Peyer's patch (tissue), 4 donors: Measurements from ENCODE around the gene KRT80. TPM values are rescaled to one million over a fixed set of nuclear protein-coding genes. Genes with fewer than 3 reads are reported as not detected.

Source experiments
- DNase-seq, 3 donors: peaks; one replicate each; pipeline ENCODE4 v3.0.0-alpha.2; 2017 to 2019
- H3K27ac ChIP-seq, 4 donors: fragments of 200-600 bp; sonication (generic); one replicate each; pipeline ENCODE4 v1.5.1; 2016 to 2019
- H3K27me3 ChIP-seq, 2 donors: fragments of 200-600 bp; sonication (generic); one replicate each; pipeline ENCODE4 v1.5.1; 2019
- H3K36me3 ChIP-seq, 3 donors: fragments of 200-600 bp; sonication (generic); one replicate each; pipeline ENCODE4 v1.5.1; 2016 to 2019
- H3K4me1 ChIP-seq, 4 donors: fragments of 200-600 bp; sonication (generic); one replicate each; pipeline ENCODE4 v1.5.1; 2016 to 2019
- H3K4me3 ChIP-seq, 4 donors: fragments of 200-600 bp; sonication (generic); 1 replicate in 3 of 4; 2 replicates in 1 of 4; pipeline ENCODE4 v1.5.1; 2016 to 2019; ENCODE audit warnings: mild to moderate bottlenecking in 1 of 4
- H3K9me3 ChIP-seq, 4 donors: fragments of 200-600 bp; sonication (generic); one replicate each; pipeline ENCODE4 v1.5.1; 2016 to 2019; ENCODE audit warnings: mild to moderate bottlenecking in 1 of 4
- POLR2A ChIP-seq, 2 donors: fragments of 450-650 bp; IDR thresholded peaks; one replicate each; pipeline ENCODE4 v1.5.1; 2017; ENCODE audit warnings: antibody characterized with exemption in 2 of 2, mild to moderate bottlenecking in 2 of 2, moderate library complexity in 2 of 2
- total RNA-seq, 4 donors: library from RNA; depleted of rRNA; stranded (reverse); fragments of >200 nt; gene quantifications; one replicate each; pipeline ENCODE4 v1.1.0, GENCODE V29; 2016
- TF ChIP-seq, protein P1 (sequence below), 6 experiments: fragments of 450-650 bp in 4 of 6; fragments of 200-600 bp in 2 of 6; sonication (generic) in 1 of 6; IDR thresholded peaks; one replicate each; pipeline ENCODE4 v1.5.1; 2017 to 2019; ENCODE audit warnings: antibody characterized with exemption in 6 of 6, mild to moderate bottlenecking in 3 of 6, moderate library complexity in 1 of 6

KRT80 gene
- total RNA-seq, 4 donors from 2014 or later = 0.13 to 0.38 TPM; not detected in 2

GRCh38 chr12:52160200-52160599, 31.6 kb downstream of the KRT80 start:
- no peaks in the 10 kb centered on the region for H3K36me3 ChIP-seq
- H3K9me3 ChIP-seq = no peaks in the 10 kb centered on the region
- H3K4me1 ChIP-seq = peaks cover 0 to 9% (median 0%) of the 10 kb centered on the region in 4 donors
- no peak for DNase-seq
- TF ChIP-seq, protein P1, sequence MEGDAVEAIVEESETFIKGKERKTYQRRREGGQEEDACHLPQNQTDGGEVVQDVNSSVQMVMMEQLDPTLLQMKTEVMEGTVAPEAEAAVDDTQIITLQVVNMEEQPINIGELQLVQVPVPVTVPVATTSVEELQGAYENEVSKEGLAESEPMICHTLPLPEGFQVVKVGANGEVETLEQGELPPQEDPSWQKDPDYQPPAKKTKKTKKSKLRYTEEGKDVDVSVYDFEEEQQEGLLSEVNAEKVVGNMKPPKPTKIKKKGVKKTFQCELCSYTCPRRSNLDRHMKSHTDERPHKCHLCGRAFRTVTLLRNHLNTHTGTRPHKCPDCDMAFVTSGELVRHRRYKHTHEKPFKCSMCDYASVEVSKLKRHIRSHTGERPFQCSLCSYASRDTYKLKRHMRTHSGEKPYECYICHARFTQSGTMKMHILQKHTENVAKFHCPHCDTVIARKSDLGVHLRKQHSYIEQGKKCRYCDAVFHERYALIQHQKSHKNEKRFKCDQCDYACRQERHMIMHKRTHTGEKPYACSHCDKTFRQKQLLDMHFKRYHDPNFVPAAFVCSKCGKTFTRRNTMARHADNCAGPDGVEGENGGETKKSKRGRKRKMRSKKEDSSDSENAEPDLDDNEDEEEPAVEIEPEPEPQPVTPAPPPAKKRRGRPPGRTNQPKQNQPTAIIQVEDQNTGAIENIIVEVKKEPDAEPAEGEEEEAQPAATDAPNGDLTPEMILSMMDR (IDR thresholded peaks at IDR 0.05) = no peak
- TF ChIP-seq POLR2A (IDR thresholded peaks at IDR 0.05) = no peak
- H3K27ac ChIP-seq = no peak overlapping the region
- H3K4me3 ChIP-seq = no peak overlapping the region
- no peaks in the 10 kb centered on the region for H3K27me3 ChIP-seq

- H3K4me3 ChIP-seq = no peak overlapping the region
- peaks cover 0 to 7% (median 0%) of the 10 kb centered on the region in 4 donors for H3K4me1 ChIP-seq
- TF ChIP-seq POLR2A (IDR thresholded peaks at IDR 0.05) = no peak
- TF ChIP-seq, protein P1 (IDR thresholded peaks at IDR 0.05) = no peak
- H3K27ac ChIP-seq = no peak overlapping the region
- no peak for DNase-seq
- H3K36me3 ChIP-seq = no peaks in the 10 kb centered on the region
- no peaks in the 10 kb centered on the region for H3K27me3 ChIP-seq
- H3K9me3 ChIP-seq = no peaks in the 10 kb centered on the region
Measured at GRCh38 chr12:52157566-52158150, 34.2 kb downstream of the KRT80 start.

- Histone ChIP-seq H3K4me3 (no peak overlapping the region), H3K9me3 (no peaks in the 10 kb centered on the region), H3K36me3 (no peaks in the 10 kb centered on the region), H3K27ac (no peak overlapping the region), H3K4me1 (peaks cover 0 to 14% (median 6%) of the 10 kb centered on the region in 4 donors), H3K27me3 (no peaks in the 10 kb centered on the region)
- TF ChIP-seq POLR2A (IDR thresholded peaks at IDR 0.05) = no peak
- TF ChIP-seq, protein P1 (IDR thresholded peaks at IDR 0.05) = peak; percentile 44 to 92 (median 86)
- DNase-seq = peak; percentile 47 to 87 (median 86)
Measured at GRCh38 chr12:52156757-52157565, 34.9 kb downstream of the KRT80 start.

- TF ChIP-seq POLR2A (IDR thresholded peaks at IDR 0.05) = no peak
- TF ChIP-seq, protein P1 (IDR thresholded peaks at IDR 0.05) = no peak
- Histone ChIP-seq H3K36me3 (no peaks in the 10 kb centered on the region), H3K4me1 (peaks cover 0 to 18% (median 9%) of the 10 kb centered on the region in 4 donors), H3K9me3 (no peaks in the 10 kb centered on the region), H3K27ac (no peak overlapping the region), H3K4me3 (no peak overlapping the region), H3K27me3 (no peaks in the 10 kb centered on the region)
- DNase-seq = peak in 1 of 3 donors; percentile 42
Measured at GRCh38 chr12:52156311-52156710, 35.5 kb downstream of the KRT80 start.

GRCh38 chr12:52155048-52155868, 36.6 kb downstream of the KRT80 start:
- Histone ChIP-seq H3K27me3 (no peaks in the 10 kb centered on the region), H3K9me3 (no peaks in the 10 kb centered on the region), H3K27ac (no peak overlapping the region), H3K4me1 (peaks cover 0 to 18% (median 9%) of the 10 kb centered on the region in 4 donors), H3K4me3 (no peak overlapping the region), H3K36me3 (no peaks in the 10 kb centered on the region)
- no peak for TF ChIP-seq POLR2A (IDR thresholded peaks at IDR 0.05)
- TF ChIP-seq, protein P1 (IDR thresholded peaks at IDR 0.05) = no peak
- peak in 1 of 3 donors; percentile 57 for DNase-seq
